ENCODE measurements around the gene ITGB4. TPM values are rescaled to one million over a fixed set of nuclear protein-coding genes. Genes with fewer than 3 reads are reported as not detected.
A peak's percentile ranks its signal among the peaks of the same experiment; 100 is the strongest.

Gene ITGB4
- total RNA-seq, 2 donors from 2014 or later = 2.7 to 3.5 TPM

DNA sequence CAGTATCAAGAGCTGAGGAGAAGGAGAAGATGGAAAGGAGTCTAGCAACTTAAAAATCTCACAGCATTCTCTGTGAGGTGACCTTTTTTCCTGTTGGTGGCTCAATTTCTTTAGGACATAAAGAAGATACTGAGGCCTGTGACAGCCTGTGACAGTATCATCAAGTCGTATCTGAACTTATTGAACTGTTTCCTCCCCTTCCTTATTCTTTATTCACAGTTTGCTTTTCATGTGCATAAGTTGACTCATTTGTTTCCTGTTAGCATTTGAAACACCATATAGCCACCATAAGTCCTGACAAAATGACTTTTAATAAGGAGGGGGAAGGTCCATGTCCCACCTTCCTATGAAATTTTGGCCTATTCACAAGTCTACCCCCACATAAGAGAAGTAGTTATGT is 72.2 kb downstream of the ITGB4 start:
- Mint-ChIP-seq H3K36me3 (ENCODE audit: insufficient read depth in 2 of 2) (peaks cover 0 to 2% of the 10 kb centered on the region in 2 donors), H3K9me3 (no peaks in the 10 kb centered on the region), H3K27me3 (ENCODE audit: low read depth) (no peaks in the 10 kb centered on the region), H3K27ac (peak overlapping the region; percentile 83), H3K4me1 (ENCODE audit: low read depth) (peaks cover 20% of the 10 kb centered on the region), H3K4me3 (peak overlapping the region in 1 of 2 donors; percentile 49)
- DNase-seq (no peak), ATAC-seq (replicated peaks in 1 of 2) (no peak)

DNA sequence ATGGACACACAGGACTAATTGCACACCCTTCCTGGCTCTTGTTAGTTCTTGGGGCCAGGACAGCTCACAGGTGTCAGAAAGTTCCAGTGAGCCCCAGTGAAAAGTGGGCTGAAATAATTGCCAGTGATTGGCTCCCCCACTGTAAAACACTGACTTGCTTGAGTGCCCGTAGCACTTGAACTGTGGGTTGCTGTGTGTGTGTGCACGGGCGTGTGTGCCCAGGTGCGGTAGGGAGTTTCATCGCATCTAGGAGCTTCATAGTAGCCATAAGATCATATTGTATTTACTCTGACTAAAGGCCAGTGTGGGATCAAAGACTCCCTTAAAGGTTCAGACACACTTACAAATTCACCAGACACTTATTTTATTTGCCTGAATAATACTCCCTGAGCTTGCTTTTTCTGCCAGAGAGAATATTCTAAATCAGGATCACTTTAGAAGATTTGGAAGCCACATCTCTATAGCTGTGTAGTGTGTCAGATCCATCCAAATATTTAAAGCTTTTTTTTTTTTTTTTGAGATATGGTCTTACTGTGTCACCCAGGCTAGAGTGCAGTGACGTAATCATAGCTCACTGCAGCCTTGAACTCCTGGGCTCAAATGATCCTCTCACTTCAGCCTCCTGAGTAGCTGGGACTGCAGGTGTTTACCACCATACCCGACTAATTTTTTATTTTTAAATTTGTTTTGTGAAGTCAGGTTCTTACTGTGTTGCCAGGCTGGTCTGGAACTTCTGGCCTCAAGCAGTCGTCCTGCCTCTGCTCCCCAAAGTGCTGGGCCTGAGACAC is 74.8 kb downstream of the ITGB4 start:
- DNase-seq = no peak
- ATAC-seq (replicated peaks in 1 of 2) = no peak
- no peaks in the 10 kb centered on the region for H3K27me3 Mint-ChIP-seq (ENCODE audit: low read depth)
- no peaks in the 10 kb centered on the region for H3K9me3 Mint-ChIP-seq
- H3K36me3 Mint-ChIP-seq (ENCODE audit: insufficient read depth in 2 of 2) = peaks cover 2 to 3% of the 10 kb centered on the region in 2 donors
- H3K4me3 Mint-ChIP-seq = no peak overlapping the region
- H3K27ac Mint-ChIP-seq = no peak overlapping the region
- H3K4me1 Mint-ChIP-seq (ENCODE audit: low read depth) = peaks cover 20% of the 10 kb centered on the region

DNA sequence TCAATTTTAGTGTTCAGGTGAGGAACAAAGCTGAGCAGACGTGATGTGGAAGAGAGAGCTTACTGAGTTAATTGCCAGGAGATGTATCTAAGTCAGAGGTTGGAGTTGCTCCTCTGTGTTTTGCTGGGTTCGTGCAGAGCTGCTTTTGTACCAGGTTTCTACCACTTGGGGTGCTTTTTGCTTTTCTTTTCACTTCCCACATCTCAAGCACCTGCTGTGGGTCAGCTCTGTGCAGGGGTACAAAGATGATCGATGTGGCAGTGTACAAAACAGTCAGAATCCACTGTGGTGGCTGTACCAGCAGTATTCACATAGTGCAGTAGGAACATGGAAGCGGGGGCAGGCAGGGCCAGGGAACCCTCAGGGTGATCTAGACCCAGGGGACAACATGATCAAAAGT is 78.1 kb downstream of the ITGB4 start:
- H3K4me3 Mint-ChIP-seq = no peak overlapping the region
- H3K27me3 Mint-ChIP-seq (ENCODE audit: low read depth) = no peaks in the 10 kb centered on the region
- H3K36me3 Mint-ChIP-seq (ENCODE audit: insufficient read depth in 2 of 2) = peaks cover 2 to 3% of the 10 kb centered on the region in 2 donors
- ATAC-seq (replicated peaks in 1 of 2) (no peak), DNase-seq (no peak)
- H3K27ac Mint-ChIP-seq = no peak overlapping the region
- peaks cover 10% of the 10 kb centered on the region for H3K4me1 Mint-ChIP-seq (ENCODE audit: low read depth)
- H3K9me3 Mint-ChIP-seq = no peaks in the 10 kb centered on the region

DNA sequence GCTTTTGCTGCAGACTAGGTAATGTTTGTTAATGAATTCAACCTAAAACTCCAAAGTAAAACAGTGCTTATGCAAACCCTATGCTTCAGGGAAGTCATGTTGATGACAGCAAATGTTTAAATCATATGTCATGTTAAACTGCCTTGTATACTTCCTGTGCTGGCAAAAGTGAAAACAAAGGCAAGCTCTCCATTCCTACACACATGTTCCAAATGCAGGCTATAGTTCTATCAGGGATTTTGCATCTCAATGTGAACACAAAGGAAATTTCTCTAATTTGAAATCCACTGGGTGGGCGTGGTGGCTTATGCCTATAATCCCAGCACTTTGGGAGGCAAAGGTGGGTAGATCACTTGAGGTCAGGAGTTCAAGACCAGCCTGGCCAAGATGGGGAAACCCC is 82.6 kb downstream of the ITGB4 start:
- no peak for DNase-seq
- ATAC-seq (replicated peaks in 1 of 2) = no peak
- peaks cover 17% of the 10 kb centered on the region for H3K4me1 Mint-ChIP-seq (ENCODE audit: low read depth)
- peaks cover 1 to 2% of the 10 kb centered on the region in 2 donors for H3K36me3 Mint-ChIP-seq (ENCODE audit: insufficient read depth in 2 of 2)
- H3K4me3 Mint-ChIP-seq = no peak overlapping the region
- H3K27me3 Mint-ChIP-seq (ENCODE audit: low read depth) = no peaks in the 10 kb centered on the region
- H3K9me3 Mint-ChIP-seq = no peaks in the 10 kb centered on the region
- H3K27ac Mint-ChIP-seq = no peak overlapping the region

DNA sequence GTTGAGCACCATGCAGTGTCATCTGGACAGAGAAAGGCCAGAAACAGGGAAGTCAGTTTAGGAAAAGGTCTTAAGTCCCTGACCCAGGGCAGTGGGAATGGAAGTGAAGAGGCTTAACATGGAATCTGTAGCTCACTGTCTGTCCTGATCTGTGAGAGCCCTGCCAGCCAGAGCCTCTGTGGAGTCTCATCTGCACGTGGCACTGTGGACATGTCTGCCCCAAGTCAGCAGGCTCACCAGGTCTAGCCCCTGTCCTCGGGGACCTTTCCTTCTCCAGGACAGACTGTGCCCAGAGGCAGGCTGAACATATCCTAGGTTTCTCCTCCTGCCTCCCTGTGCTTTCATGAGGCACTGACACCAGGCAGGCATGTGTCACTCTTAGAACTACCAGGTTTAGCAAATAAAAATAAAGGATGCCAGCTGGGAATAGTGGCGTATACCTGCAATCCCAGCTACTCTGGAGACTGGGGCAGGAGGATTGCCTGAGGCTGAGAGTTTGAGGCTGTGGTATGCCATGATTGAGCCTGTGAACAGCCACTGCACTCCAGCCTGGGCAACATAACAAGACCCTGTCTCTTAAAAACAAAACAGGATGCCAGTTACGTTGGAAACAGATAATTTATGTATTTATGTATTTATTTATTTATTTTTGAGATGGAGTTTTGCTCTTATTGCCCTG is 85.7 kb downstream of the ITGB4 start:
- no peaks in the 10 kb centered on the region for H3K9me3 Mint-ChIP-seq
- no peak overlapping the region for H3K4me3 Mint-ChIP-seq
- peaks cover 17% of the 10 kb centered on the region for H3K4me1 Mint-ChIP-seq (ENCODE audit: low read depth)
- ATAC-seq (replicated peaks in 1 of 2) (no peak), DNase-seq (no peak)
- H3K27ac Mint-ChIP-seq = no peak overlapping the region
- H3K27me3 Mint-ChIP-seq (ENCODE audit: low read depth) = no peaks in the 10 kb centered on the region
- H3K36me3 Mint-ChIP-seq (ENCODE audit: insufficient read depth in 2 of 2) = peaks cover 0 to 3% of the 10 kb centered on the region in 2 donors

Other genes starting within 250 kb of the ITGB4 start
- gene CASKIN2, start 205.9 kb upstream of the ITGB4 start, total RNA-seq = 1 to 10 TPM; 4.1 to 6.6 TPM
- gene TSEN54, start 204.9 kb upstream of the ITGB4 start, total RNA-seq = 10 to 100 TPM; 34.8 to 49.5 TPM
- 10 to 100 TPM; 12.5 to 17.4 TPM for gene LLGL2, start 195.8 kb upstream of the ITGB4 start, total RNA-seq
- 100 to 1,000 TPM; 102 to 121 TPM for gene MYO15B, start 133.7 kb upstream of the ITGB4 start, total RNA-seq
- 1 to 10 TPM; 1.4 to 2.4 TPM for gene SMIM5, start 88.0 kb upstream of the ITGB4 start, total RNA-seq
- gene RECQL5, start 54.3 kb upstream of the ITGB4 start, total RNA-seq = 10 to 100 TPM; 50.7 to 58.5 TPM
- 100 to 1,000 TPM in 1 of 2 donors, 10 to 100 TPM in 1; 97.0 to 112 TPM for gene SAP30BP, start 54.1 kb upstream of the ITGB4 start, total RNA-seq
- 10 to 100 TPM; 41.9 to 51.2 TPM for gene GALK1, start 43.7 kb downstream of the ITGB4 start, total RNA-seq
- 10 to 100 TPM; 20.7 to 22.6 TPM for gene UNK, start 63.3 kb downstream of the ITGB4 start, total RNA-seq
- 10 to 100 TPM; 89.0 to 97.6 TPM for gene UNC13D, start 122.9 kb downstream of the ITGB4 start, total RNA-seq
- gene WBP2, start 133.9 kb downstream of the ITGB4 start, total RNA-seq = 100 to 1,000 TPM in 1 of 2 donors, 10 to 100 TPM in 1; 90.2 to 109 TPM
- 10 to 100 TPM; 16.5 to 24.1 TPM for gene TRIM47, start 157.1 kb downstream of the ITGB4 start, total RNA-seq
- gene TRIM65, start 175.5 kb downstream of the ITGB4 start, total RNA-seq = 10 to 100 TPM; 24.0 to 30.7 TPM
- 100 to 1,000 TPM; 101 to 117 TPM for gene MRPL38, start 183.4 kb downstream of the ITGB4 start, total RNA-seq
- 10 to 100 TPM; 19.9 to 26.7 TPM for gene FBF1, start 219.6 kb downstream of the ITGB4 start, total RNA-seq

All from activated T-cell treated with anti-CD3 and anti-CD28 coated beads, Interleukin-2, amount 50 U/mL, for 72 hours (primary cell).